RWPE1 (cell line): ENCODE measurements around the gene RHEB.

Experiments used
- CTCF ChIA-PET: fragments of 350-600 bp; sonication (Branson Sonifier 250); formaldehyde crosslinking; extraction: SDS; loops from one replicate; lab custom pipeline; 2021; lab: Yijun Ruan, JAX
- POLR2A ChIA-PET: fragments of 400-600 bp; formaldehyde crosslinking; extraction: SDS; loops from one replicate; lab custom pipeline; 2020; ENCODE audit warnings: antibody characterized with exemption; ENCODE audit not compliant: low non-redundant PET; lab: Yijun Ruan, JAX
- DNase-seq: peaks from one replicate; pipeline ENCODE4 v3.0.0; 2012; ENCODE audit warnings: low spot score
- H3K27ac ChIP-seq: fragments of 450-650 bp; 2 replicates; pipeline ENCODE4 v1.5.1; 2017
- TF ChIP-seq, protein P1 (sequence below): fragments of 450-650 bp; conservative IDR thresholded peaks from 2 replicates; pipeline ENCODE4 v1.5.1; 2017; ENCODE audit warnings: low read depth, mild to moderate bottlenecking

Gene RHEB

DNA sequence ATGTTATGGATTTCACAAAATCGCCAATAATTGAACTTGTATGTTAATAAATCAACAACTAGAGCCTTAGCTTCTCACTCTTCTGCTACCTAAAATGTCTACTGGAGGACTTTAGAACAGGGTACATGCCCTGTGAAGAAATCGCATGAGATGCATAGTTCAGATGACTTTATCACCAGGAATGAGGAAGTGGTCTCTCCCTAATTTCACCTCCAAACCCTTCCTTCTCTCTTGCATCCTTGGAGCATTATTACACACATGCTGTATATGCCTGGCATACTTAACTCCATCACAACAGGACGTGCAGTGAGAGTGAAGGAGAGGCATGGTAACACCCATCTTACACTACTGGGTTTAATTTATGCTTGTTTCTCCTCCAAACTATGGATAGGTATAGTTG, 27.8 kb downstream of the RHEB start:
- TF ChIP-seq, protein P1, sequence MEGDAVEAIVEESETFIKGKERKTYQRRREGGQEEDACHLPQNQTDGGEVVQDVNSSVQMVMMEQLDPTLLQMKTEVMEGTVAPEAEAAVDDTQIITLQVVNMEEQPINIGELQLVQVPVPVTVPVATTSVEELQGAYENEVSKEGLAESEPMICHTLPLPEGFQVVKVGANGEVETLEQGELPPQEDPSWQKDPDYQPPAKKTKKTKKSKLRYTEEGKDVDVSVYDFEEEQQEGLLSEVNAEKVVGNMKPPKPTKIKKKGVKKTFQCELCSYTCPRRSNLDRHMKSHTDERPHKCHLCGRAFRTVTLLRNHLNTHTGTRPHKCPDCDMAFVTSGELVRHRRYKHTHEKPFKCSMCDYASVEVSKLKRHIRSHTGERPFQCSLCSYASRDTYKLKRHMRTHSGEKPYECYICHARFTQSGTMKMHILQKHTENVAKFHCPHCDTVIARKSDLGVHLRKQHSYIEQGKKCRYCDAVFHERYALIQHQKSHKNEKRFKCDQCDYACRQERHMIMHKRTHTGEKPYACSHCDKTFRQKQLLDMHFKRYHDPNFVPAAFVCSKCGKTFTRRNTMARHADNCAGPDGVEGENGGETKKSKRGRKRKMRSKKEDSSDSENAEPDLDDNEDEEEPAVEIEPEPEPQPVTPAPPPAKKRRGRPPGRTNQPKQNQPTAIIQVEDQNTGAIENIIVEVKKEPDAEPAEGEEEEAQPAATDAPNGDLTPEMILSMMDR: no peak
- peak; percentile 78 for DNase-seq
- CTCF ChIA-PET: no interaction called here
- peak overlapping the region; percentile 77 for H3K27ac ChIP-seq
- POLR2A ChIA-PET: no interaction called here

DNA sequence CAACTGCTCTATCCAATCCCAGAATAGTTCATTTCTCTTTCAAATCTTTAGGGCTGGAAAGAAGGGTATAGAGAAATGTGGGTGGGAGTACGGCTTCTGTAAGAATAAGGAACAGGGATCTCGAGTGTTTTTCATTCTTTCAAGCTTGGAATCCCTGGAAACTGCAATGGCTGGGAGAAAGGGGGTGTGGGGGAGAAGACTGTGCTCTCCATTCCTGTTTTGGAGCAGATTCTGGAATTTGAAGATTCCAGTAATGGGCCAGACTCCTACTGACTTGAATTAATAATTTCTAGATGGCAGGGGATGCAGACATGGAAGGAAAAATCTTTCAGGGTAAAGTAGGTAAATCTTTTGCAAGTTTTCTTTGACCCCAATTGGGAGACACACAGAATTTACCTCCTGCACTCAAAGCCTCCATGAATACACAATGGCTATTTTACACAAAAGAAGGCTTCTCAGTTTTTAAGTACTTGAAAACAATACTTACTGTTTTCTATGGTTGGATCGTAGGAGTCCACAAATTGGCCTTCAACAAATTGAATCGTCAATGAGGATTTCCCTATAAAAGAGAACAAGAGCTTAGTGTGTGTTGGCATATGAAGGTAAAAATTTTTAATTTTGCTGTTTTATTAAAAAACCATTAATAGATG, 29.1 kb downstream of the RHEB start:
- POLR2A ChIA-PET: no interaction called here
- DNase-seq: no peak

DNA sequence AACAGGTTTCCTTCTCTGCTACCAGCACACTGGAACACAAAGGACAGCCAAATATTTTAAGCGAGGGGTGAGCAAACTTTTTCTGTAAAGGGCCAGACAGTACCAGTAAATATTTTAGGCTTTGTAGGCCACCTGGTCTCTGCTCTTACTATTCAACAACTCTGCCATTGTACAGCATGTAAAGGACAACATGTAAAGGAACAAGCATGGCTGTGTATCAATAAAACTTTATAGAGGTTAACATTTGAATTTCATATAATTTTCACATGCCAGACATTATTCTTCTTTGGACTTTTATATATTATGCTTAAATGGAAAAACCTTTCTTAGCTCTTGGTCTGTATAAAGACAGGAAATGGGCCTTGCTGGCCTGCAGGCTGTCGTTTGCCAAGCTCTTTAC, 30.2 kb downstream of the RHEB start:
- DNase-seq: no peak
- POLR2A ChIA-PET: no interaction called here
- TF ChIP-seq, protein P1: no peak
- CTCF ChIA-PET: no interaction called here
- no peak overlapping the region for H3K27ac ChIP-seq

More for the DNA sequence above, 29.1 kb downstream of the RHEB start:
- CTCF ChIA-PET: no interaction called here
- H3K27ac ChIP-seq: no peak overlapping the region
- TF ChIP-seq, protein P1: no peak

DNA sequence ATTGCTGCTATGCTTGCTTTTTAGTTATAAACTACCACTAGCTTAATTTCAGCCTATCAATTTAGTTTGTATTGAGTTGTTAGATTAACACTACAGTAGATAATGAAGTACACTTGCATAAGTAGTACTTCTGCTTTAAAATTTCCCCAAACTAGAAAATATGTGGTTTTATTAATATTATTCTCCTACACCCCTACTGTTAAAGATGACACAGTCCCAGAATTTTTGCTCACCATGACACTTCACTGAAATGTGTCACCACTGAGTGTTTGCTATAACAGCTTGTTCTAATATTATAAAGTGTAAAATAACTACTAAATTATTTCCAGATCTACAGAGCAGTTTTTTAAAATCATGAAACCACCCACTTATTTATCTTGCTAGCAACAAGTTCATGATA, 31.6 kb downstream of the RHEB start:
- POLR2A ChIA-PET: no interaction called here
- no peak for DNase-seq
- H3K27ac ChIP-seq: no peak overlapping the region
- TF ChIP-seq, protein P1: no peak
- CTCF ChIA-PET: no interaction called here

DNA sequence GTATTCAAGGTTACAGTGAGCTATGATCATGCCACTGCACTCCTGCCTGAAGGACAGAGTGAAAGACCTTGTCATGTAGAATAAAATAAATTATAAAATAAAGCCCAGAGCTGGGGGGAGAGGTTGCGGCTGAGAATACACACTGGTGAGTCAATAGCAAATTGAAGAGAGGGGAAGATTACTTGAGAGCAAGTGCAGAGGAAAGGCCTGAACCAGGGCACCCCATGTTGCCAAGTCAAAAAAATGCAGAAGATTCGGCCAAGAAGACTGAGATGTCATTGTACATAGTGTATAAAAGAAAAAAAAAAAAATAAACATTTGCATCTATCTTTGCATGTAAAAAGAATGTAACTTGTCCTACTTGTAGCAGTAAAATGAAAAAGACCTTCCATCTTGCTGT, 32.5 kb downstream of the RHEB start:
- TF ChIP-seq, protein P1: no peak
- CTCF ChIA-PET: no interaction called here
- POLR2A ChIA-PET: no interaction called here
- no peak overlapping the region for H3K27ac ChIP-seq
- no peak for DNase-seq

DNA sequence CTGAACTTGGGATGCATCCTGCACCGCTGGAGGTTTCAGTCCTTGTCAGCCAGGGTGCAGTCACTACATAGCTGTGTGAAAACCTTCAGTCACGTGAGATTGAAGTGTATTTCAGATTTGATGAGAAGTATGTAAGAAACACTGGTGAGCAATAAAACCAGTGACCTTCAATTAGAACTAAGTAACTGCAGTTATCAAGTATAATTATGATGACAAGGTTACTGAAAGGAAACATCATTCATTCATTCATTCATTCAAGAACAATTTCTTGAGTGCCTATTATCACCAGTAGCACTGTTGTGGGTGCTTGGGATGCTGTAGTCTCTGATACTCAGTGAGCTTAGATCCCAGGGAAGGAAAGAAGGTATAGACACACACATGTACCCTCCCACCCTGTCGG, 33.6 kb downstream of the RHEB start:
- CTCF ChIA-PET: no interaction called here
- POLR2A ChIA-PET: no interaction called here
- TF ChIP-seq, protein P1: no peak
- no peak for DNase-seq
- H3K27ac ChIP-seq: no peak overlapping the region
